NOMO-1 (cell line): ENCODE measurements around the gene C14orf39.
"Not testable (repeated sequence)": the region's sequence is repeated elsewhere in the genome, so short reads cannot be mapped to it uniquely, and the experiment has no call there.

Experiments
- DNase-seq, 2 experiments: peaks; one replicate each; lab custom pipeline; 2025; ENCODE audit not compliant: unreplicated experiment in 2 of 2; lab: John Stamatoyannopoulos, UW

C14orf39 gene

DNA sequence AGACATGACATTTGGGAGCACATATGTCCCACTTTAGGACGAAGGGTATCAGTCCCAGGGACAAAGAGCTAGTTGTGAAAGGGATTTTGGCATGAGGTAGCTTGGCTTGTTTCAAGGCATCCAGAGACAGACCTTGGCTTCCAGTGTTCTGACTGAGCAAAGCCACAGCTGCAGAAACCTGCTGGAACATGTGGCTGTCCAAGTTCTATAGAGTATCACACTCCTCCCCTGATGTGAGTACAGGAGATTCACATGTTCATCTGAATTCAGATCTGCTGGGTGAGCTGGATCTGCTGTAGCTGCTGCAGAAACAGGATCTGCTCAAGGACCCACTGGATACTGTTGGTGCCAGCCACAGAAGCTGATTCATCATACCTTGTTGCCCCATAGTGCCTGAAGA lies 10.1 kb upstream of the C14orf39 start:
- no peak for DNase-seq

DNA sequence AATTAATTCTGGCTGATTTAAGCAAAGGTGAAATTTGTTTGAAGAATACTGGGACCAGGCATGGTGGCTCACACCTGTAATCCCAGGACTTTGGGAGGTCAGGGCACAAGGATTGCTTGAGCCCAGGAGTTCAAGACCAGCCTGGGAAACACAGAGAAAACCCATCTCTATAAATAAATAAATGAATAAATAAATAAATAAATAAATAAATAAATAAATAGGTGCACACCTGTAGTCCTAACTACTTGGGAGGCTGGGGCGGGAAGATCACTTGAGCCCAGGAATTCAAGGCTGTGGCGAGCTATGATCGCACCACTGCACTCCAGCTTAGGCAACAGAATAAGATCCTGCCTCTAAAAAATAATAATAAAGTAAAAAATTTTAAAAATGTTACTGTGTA lies 4.4 kb upstream of the C14orf39 start:
- no peak for DNase-seq

- DNase-seq, result no peak
These were observed 2.3 kb upstream of the C14orf39 start for GRCh38 chr14:60488175-60488574.

DNA sequence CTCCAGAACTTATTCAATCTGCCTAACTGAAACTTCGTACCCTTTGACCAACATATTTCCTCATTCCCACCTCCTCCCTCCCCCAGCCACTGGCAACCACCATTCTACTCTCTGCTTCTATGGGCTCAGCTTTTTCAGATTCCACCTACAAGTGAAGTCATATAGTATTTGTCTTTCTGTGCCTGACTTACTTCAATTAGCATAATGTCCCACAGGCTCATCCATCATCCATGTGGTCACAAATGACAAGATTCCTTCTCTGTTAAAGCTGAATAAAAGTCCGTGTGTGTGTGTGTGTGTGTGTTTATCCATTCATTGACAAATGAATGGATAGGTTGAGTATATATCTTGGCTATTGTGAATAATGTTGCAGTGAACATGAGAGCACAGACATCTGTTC lies 1.3 kb upstream of the C14orf39 start:
- no peak for DNase-seq

GRCh38 chr14:60485057-60485597 lies 736 bp downstream of the C14orf39 start:
- no peak for DNase-seq

GRCh38 chr14:60482743-60483142 lies 3.1 kb downstream of the C14orf39 start:
- DNase-seq, result no peak

DNA sequence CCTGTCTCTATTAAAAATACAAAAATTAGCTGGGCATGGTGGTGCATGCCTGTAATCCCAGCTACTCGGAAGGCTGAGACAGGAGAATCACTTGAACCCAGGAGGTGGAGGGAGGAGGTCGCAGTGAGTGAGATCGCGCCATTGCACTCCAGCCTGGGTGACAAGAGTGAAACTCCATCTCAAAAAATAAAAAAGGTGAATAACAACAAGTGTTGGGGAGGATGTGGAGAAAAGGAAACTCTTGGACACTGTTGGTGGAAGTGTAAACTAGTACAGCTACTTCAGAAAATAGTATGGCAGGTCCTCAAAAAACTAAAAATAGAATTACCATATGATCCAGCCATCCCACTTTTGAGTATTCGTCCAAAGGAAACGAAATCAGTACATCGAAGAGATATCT lies 5.6 kb downstream of the C14orf39 start:
- DNase-seq, result not testable (repeated sequence)

- DNase-seq, result no peak
These were observed 30.0 kb downstream of the C14orf39 start for GRCh38 chr14:60455875-60456274.

DNA sequence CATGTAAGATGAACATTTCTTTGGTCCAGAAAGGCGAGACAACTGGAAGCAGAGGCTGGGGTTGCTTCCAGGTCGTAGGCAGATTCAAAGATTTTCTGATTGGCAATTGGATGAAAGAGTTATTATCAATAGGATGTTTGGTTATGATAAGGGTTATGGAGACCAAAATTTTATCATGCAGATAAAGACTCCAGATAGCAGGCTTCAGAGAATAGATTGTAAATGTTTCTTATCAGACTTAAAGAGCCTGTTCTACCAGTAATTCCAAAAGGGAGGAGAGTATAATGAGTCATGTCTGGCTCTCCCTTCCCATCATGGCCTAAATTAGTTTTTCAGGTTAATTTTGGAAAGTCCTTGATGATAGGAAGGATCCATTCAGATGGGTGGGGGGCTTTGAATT lies 55.6 kb downstream of the C14orf39 start:
- no peak for DNase-seq

- no peak for DNase-seq
These were observed 65.8 kb downstream of the C14orf39 start for GRCh38 chr14:60420050-60420449.

- DNase-seq, result not testable (repeated sequence)
These were observed 88.3 kb downstream of the C14orf39 start for GRCh38 chr14:60397550-60397949.

- DNase-seq, result peak in 1 of 2 experiments; percentile 8
These were observed 89.0 kb downstream of the C14orf39 start for GRCh38 chr14:60396718-60397343.
